NCI-H146 treated with DMSO at 0.1 percent for 48 hours (cell line): ENCODE data around the gene BRMS1.
"Not testable (repeated sequence)": the region's sequence is repeated elsewhere in the genome, so short reads cannot be mapped to it uniquely, and the experiment has no call there.

Source experiments
- DNase-seq: peaks from one replicate; lab custom pipeline; 2025; ENCODE audit not compliant: unreplicated experiment; lab: John Stamatoyannopoulos, UW

BRMS1 gene

DNA sequence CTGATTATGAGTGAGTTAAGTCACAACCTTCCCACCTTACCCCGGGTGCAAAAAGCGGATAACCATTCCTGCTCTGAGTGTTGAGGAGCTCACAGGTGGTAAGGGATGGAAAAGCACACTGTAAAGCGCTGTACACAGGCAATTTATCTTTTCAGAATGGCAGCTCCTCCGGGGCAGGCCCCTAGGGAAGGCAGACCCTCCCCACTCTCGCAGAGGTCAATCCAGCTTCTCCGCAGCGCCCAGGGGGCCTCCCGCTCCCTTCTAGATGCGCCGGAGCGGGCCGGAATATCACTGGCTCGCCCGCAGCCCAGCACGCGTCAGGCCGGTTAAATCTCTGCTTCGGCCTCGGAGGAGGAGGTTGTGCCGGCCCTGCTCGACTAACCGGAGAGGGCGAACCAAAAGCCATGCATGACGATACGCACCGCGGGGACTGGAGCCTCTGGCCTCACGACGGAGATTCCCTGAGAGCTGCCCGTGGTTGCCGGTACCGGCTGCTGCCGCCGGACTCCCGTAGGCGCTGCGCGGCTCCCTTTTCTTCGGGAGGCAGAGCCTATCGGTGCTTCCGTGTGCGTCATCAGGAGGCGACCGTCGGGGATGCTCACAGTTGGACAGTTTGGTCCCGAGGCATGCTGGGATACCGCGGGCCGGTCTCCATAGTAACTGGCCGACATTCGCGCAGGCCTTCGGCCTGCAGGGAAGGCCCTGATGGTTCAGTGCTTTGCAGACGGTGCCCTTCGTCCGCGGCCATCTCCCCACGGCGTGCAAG, at the start of gene BRMS1:
BRMS1 (minus strand) TSS at position 555 of the 766 bp plus-strand sequence. CDS start 2,870 bp downstream, outside the sequence.
- DNase-seq: peak; percentile 79

DNA sequence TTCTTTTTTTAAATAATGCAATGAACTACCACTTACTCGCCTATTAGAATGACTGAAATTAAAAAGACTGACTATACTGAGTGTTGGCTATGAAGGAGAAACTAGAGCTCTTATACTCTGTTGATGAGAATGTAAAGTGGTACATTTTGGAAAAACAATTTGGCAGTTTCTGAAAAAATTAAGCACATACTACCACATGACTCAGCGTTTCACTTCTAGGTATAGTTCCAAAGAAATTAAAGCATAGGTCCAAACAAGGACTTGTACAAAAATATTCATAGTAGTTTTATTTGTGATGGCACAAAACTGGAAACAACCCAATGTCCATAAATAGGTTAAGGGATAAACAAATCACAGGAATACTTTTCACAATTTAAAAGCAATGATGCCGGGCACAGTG, 49.0 kb upstream of the BRMS1 start:
- no peak for DNase-seq

- no peak for DNase-seq
These were observed 46.4 kb upstream of the BRMS1 start for GRCh38 chr11:66391322-66391721.

DNA sequence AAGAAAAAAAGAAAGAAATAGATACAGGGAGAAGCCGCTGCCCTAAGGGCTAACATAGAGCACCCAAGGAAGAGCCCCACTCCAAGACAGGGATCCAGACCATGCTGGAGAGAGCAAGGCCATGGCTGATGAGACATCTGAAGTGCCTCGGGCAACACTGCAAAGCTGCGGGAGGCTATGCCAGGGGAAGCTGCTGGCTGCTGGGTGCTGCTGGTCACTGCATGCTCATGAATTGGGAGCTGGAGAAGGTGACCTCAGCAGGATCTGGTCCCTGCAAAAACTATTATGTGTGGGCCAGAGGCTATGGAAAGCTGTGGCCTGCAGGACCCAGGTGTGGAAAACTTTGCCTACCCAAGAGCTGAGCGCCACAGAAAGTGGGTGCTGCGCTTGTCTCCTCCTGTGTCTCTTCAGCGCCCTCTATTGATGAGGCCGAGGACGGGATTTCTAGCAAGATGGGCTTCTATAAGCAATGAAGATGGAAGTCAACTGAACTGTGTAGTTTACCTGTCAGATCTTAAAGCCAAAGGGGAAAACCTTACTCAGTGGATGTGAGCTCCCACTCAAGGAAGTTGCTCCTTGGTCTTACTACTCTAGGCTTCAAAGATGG, 44.0 kb upstream of the BRMS1 start:
- DNase-seq: peak; percentile 60

DNA sequence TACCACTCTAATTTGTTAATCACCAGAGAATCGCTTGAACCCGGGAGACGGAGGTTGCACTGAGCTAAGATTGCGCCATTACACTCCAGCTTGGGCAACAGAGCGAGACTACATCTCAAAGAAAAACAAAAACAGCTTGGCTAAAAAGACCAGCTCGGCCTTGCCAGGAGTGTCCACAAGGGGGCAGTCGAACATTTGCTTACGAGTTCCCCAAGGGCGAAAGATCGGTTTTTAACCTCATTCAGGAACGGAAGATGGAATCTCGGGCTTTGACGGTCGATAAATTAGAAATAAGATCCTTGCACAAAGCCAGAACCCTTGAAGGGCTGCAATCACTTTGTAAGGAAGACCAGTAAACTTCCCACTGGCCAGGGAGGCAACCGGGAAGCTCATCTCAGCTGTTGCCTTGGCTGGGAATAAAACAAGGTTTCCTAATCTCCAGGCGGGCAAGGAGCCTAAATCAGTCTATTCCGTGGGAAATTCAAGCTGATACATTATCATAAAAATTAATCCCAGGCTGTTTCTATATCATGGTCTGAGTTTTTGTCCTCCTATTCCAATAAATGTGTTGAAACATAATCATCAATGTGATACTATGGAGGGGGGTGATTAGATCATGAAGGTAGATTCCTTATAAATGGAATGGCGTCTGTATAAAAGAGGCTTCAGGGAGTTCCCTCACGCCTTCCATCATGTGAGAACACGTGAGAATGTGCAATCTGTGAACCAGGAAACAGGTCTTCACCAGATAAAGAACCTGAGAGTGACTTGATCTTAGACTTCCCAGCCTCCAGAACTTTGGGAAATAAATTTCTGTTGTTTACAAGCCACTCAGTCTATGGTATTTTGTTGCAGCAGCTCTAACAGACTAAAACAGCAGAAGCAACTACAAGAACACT, 41.5 kb upstream of the BRMS1 start:
- peak; percentile 62 for DNase-seq

GRCh38 chr11:66384316-66384715, 39.4 kb upstream of the BRMS1 start:
- not testable (repeated sequence) for DNase-seq

GRCh38 chr11:66380264-66380663, 35.4 kb upstream of the BRMS1 start:
- DNase-seq: not testable (repeated sequence)

- DNase-seq: not testable (repeated sequence)
These were observed 28.9 kb upstream of the BRMS1 start for GRCh38 chr11:66373690-66374287.

GRCh38 chr11:66373265-66373664, 28.4 kb upstream of the BRMS1 start:
- DNase-seq: no peak

DNA sequence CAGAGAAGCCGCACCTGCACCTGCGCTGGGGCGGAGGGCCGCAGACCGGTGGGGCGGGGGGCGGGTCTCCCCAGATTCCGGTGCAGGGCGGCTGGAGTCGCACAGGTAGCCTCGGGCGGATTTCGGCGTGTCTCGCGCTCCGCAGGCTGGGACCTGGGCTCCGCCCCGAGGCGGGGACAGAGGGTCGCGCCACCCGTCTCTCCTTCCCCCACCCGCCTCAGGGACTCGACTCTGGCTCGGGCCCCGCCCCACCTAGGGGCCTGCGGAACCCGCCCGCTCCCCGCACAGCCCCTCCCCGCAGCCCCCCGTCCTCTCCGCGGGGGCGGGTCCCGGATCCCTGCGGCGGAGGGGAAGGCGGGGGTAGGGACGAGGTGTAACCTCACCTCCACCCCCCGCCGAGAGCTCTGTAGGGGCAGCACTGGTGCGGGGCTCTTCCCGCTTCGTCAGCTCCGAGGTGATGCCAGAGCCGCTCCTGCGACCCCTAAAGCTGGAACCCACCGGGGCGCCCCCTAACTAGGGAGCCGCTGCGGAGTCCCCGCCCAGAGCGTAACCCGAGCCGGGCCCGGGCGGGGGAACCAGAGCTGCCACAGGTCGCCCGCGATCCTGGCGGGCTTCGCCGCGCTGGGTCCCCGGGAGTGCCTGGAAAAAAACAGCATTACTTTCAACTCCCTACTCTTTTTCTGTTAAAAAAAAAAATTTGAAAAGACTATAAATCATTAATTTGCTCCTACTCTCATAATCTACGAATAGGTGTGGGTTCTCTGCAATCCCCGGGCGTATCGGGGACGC, 26.9 kb upstream of the BRMS1 start, which contains the start of gene SLC29A2:
SLC29A2 (minus strand) TSS at position 134 of the 789 bp plus-strand sequence. CDS start 169 bp downstream, outside the sequence.
- peak; percentile 97 for DNase-seq

GRCh38 chr11:66369073-66369894, 24.4 kb upstream of the BRMS1 start:
- DNase-seq: no peak

- no peak for DNase-seq
These were observed 23.6 kb upstream of the BRMS1 start for GRCh38 chr11:66368484-66368883.

DNA sequence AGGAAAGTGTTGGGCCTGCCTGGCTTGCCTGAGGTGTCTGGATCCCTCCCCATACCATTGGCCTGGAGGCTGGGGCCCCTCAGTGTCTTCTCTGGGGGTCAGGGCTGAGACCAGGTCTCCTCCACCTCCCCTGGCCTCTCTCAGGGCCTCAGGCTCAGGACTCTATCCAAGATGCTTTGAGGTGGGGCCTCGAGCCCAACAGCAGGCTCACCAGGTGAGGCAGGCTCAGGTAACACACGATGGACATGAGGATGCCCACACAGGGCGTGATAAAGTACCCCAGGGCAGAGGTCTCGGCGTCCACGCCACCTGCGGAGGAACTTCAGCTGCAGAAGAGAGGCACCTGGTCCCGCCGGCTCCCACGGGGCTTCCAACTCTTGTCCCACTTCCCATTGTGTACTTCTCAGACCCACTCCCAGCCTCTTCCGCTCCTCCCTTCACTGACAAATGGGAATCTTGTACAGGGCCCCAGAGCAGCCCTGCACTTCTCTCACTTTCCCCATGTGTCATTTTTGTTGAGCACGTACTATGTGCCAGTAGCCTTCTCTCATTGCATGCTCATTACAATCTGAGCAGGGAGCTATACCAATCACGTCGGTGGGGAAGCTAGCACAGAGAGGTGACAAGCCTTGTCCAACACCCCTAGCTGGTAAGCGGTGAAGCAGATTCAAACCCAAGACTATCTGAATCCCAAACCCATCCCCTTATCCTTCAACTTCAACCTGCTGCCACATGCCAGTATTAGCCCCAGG, 22.8 kb upstream of the BRMS1 start:
- DNase-seq: no peak

GRCh38 chr11:66366844-66367477, 22.1 kb upstream of the BRMS1 start:
- DNase-seq: no peak

GRCh38 chr11:66365711-66366619, 21.1 kb upstream of the BRMS1 start:
- no peak for DNase-seq

DNA sequence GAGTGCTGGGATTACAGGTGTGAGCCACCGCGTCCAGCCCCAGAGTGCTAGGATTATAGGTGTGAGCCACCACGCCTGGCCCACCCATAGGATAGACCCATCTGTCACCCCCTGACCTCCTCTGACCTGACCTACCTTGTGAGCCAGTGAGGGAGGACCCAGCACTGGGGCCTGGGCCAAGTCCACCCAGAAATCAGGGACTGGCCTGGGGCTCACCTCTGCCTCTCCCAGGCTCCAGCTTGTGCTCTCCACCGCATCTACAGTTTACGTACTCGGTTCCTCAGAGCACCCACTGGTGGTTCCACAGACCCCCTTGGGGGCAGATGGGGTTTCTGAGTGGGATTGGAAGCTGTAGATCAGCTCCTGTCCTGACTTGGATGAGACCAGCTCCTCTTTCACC, 20.3 kb upstream of the BRMS1 start:
- no peak for DNase-seq
